ENCODE data around the gene PIK3R1.

Gene PIK3R1

DNA sequence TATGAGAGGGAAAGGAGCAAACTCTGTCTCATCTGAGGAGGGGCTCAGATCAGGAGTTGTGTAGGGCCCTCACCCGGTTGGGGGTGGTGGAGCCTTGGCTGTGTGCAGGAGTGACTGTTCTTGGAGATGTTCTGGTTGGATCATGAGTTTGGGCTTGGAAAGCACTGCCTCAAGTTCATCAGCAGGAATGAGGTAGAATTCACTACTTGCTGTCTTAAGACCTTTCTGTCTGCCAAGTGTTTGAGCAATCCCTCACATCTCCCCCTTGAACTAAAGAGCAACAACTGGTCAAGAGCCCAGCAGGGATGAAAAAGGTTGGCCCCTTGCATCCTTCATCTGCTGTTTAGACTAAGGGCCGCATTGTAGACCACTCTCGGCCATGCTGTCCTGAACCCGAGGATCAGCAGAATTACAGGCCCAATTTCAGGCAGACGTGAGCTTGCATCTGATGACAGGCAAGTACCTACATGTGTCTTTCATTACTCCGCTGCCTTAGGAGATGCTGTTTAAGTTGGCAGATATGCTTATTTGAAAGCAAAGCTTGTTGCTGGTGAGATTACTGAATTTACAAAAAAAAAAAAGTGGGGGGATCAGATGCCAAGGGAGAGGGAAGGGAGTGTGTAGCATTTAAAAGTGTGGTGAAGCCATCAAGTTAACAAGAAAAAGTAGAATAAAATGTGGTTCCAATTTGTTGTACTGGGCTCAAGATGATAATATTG is 36.4 kb downstream of the PIK3R1 start:
- DNase-seq (ENCODE audit: low spot score) = no peak

GRCh38 chr5:68252673-68253623 is 37.4 kb downstream of the PIK3R1 start:
- DNase-seq (ENCODE audit: low spot score) = peak; percentile 62

DNA sequence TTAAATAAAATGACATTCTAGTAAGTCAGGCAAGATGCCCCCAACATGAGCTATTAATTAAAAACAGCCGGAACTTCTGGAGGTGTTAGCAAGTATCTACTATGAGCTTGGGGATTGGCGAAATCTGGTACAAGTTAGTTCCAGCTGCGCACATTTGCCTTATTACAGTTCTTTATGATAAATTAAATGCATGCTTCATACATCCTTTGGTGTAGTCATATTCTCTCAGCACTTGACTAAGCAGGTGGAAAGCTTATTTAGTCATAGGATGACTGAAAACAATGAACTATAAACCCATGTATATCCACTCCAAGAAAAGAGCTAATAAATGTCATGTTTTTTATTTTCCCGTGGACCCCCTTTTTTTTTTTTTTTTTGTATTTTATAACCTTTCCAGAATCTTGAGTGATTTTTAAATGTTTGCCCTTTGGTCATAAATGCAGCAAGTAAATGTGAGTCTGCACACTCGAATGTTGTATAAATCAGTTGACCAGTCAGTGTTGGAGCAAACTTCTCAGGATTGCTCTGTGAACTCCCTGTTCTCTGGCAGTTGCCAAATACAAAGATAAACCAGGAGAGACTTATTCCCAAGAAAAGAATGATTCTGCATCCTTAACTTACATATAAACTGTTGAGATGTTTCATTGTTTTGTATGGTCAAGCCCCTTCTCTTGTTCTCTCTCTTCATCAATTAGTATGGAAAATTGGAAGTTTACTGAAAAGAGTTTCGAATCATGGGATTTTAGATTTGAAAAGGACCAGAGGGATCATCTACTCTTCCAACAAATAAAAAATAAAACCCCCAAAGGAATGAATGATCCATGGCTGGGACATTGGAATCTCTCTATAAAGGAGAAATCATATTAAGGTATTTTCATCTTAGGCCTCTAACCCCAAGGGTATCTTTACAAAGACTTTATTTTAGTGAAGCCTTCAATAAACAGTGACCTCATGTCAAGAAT is 38.3 kb downstream of the PIK3R1 start:
- no peak for DNase-seq (ENCODE audit: low spot score)

DNA sequence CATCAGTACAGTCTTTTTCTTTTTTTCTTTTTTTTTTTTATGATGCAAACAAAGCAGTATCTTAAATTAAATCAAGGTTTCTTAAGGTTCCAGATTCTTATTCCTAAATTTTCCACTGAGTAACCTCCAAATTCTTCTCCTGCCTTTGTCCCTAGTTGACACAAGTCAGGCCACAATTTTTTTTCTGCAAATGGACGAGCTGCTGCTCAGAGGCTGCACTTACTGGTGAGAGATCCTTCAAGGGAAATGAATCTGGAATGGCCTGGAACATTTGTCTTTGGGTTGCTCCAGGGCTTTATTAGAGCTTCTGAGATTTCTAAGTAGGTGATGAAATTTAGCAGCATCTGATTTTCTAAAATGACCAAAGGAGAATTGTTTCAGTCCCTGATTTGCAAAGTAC is 39.3 kb downstream of the PIK3R1 start:
- DNase-seq (ENCODE audit: low spot score) = no peak

GRCh38 chr5:68255305-68256120 is 40.0 kb downstream of the PIK3R1 start:
- no peak for DNase-seq (ENCODE audit: low spot score)

GRCh38 chr5:68257210-68257609 is 41.7 kb downstream of the PIK3R1 start:
- no peak for DNase-seq (ENCODE audit: low spot score)

GRCh38 chr5:68258531-68258930 is 43.0 kb downstream of the PIK3R1 start:
- no peak for DNase-seq (ENCODE audit: low spot score)

DNA sequence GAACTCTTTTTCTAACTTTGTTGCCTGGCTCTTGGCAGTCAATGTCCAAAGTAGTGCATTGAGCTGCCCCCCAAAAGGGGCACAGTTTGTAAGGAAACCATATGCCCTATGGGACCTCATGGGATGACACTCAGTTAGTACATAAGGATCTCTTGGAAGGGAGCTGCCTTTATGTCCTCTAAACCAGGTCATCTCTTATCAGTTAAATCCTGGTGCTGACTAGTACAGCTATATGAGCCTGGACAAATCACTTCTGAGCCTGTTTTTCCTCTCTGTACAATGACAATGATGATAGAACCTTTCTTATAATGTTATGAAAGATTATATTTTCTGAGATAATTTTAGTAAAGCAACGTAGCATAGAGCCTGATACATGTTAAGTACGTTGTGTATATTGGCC is 44.1 kb downstream of the PIK3R1 start:
- no peak for DNase-seq (ENCODE audit: low spot score)

GRCh38 chr5:68260467-68260866 is 44.9 kb downstream of the PIK3R1 start:
- DNase-seq (ENCODE audit: low spot score) = no peak

- no peak for DNase-seq (ENCODE audit: low spot score)
Measured at GRCh38 chr5:68261169-68261568, 45.6 kb downstream of the PIK3R1 start.

DNA sequence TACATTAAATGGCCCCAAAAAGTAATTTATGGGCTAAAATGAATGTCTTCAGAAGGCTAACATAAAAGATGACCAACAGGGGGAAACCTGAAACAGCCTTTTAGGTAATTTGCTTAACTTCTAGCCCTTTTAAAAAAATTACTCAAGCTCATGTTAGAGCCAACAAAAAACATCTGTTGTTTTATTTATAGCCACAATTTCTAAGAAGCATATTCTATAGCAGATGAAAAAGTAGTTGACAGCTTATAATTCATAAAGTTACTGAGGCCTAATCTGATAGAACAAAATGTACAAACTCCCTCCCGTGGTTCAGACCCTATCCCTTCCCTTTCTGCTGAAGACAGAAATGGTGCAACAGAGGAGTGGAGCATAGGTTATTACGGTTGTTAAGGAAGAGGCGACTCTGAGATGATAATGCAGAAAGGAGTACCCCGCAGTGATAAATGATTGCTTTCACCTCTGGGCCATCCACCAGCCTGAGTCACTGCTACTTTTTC is 46.1 kb downstream of the PIK3R1 start:
- DNase-seq (ENCODE audit: low spot score) = peak; percentile 22

DNA sequence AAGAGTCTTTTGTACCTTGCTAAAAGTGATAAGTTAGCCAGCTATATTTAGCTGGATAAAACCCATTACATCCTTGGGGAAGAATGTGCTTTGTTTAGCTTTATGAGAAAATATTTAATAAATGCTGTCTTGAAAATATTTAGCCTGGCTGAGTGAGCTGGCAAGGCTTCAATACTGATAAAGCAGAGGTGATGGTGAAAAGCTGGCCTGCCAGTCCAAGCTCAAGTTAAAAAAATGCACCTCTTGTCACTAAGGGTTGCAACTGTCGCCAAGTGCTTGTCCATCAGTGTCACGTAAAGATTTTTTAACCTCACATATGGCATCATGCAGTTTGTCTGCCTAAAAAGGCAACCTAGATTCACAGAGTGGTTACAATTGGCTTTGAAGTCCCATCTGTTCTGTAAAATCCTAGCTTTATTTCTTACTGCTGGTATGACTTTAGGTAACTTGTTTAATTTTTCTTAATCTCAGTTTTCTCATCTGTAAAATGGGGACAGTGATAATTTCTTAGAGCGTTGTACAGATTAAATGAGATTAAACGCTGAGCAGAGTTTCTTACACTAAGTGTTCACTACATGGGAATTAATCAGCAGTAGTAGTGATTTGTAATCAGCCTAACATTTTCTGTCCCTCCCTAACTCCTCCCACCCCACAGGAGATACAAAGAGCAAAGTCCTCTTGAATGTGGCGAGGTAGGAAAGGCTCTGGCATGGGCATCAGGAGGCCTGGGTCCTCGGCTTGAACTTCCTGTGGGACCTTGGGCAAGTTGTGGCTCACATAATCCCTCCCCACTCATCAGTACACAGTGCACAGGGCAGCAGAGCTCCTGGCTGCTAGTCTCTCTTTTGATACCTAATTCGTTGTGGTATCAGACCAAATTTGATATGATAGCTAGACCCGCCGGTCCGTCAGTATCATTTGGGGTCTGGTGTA is 48.7 kb downstream of the PIK3R1 start:
- DNase-seq (ENCODE audit: low spot score) = no peak

DNA sequence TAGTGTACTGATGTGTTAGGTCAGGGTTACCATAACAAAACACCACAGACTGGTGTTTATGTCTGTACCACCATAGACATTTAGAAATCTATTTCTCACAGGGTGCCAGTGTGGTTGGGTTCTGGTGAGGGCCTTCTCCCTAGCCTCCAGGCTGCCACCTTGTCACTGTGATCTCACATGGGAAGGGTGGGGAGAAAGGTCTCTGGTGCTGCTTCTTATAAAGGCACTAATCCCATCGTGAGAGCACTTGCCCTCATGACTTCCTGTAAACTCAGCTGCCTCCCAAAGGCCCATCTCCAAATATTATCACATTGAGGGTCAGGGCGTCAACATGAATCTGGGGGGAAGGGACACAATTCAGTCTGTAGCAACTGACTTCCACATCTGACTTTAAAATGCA is 49.8 kb downstream of the PIK3R1 start:
- DNase-seq (ENCODE audit: low spot score) = no peak

DNA sequence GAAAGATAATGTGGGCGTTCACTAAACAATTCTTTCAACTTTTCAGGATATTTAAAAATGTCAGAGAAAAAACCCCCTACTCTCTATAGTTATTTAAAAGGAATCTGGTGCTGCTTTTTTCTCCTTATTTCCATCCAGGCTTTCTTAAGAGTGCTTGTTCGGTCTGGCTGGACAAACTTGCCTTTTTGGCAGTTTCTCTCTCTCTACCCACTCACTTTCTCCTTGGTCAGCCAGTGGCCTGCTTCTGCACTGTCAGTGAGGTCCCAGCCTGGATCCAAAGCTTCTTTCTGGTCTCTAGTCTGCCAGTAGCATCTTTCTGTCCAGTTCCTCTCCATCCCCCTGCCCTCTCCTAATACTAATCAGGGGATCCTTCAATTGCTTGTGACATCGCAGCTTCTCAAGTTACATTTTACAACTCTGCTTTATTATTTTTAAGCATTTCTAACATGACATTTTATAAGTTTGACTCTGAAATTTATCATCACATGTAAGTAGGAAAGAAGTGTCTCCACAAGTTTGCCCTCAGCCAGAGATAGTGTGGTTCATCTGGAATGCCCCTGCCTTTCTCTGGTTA is 50.4 kb downstream of the PIK3R1 start:
- no peak for DNase-seq (ENCODE audit: low spot score)

- no peak for DNase-seq (ENCODE audit: low spot score)
Measured at GRCh38 chr5:68266457-68266856, 50.9 kb downstream of the PIK3R1 start.

GRCh38 chr5:68267066-68267465 is 51.5 kb downstream of the PIK3R1 start:
- DNase-seq (ENCODE audit: low spot score) = no peak

DNA sequence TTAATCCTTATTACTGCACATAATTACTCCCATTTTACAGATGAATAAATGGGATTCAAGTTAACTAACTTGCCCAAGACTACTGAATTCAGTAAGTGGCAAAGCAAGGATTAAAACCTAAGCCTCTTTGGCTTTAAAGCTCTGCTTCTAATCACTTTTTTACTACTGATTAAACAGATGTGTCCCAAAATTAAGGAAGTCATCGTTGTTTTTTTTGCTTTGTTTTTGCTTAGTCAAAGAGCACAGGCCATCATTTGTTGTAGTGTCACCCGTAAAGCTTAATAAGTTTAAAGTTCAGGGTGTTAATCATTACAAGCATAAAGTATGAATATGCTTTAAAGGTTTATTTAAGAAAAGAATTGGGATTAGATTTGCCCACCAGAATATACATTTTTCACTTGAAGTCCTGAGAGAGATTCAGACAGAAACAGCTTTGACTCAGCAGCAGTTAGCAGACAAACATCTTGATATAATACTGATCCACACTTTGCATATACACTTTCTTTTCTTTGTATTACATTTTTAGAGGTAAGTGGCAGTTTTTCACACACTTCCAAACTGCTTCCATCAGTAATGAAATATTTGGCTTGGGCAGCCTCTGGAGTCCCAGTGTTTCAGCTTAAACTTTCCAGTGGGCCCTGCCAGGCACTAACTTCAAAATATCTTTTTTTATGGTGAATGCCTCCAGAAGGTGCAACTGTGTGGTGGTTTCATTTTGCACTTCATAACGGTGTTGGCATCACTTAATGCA is 52.7 kb downstream of the PIK3R1 start:
- no peak for DNase-seq (ENCODE audit: low spot score)

DNA sequence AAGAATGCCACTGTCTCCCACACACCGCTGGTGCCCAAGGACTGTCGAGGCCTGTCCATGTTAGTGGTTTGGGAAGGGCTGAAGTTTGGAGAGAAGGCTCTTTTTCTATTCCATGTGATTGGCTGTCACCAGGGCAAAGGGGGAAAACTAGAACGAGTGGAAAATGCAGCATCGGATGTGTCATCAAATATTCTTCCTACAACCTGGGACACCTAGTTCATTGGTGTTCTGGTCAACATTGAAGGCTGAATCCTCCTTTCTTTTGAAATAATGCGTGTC is 53.2 kb downstream of the PIK3R1 start:
- no peak for DNase-seq (ENCODE audit: low spot score)

GRCh38 chr5:68269820-68270219 is 54.3 kb downstream of the PIK3R1 start:
- DNase-seq (ENCODE audit: low spot score) = no peak

All from NAMALWA (cell line).